ENCODE data around the gene NHERF1. TPM values are rescaled to one million over a fixed set of nuclear protein-coding genes. Genes with fewer than 3 reads are reported as not detected.

NHERF1 gene
- total and polyA plus RNA-seq, 2 of the 8 experiments (the other 6 are each of a cell fraction or from before 2014, with no cell fraction given), result 92.9 to 99.2 TPM

- no peak overlapping the region for H3K27ac ChIP-seq (ENCODE audit: low read depth, low read length)
- H3K4me2 ChIP-seq (ENCODE audit: insufficient read depth in 1 of 2, low read depth in 2 of 2, low read length in 2 of 2), result no peak overlapping the region
- H3K79me1 ChIP-seq (ENCODE audit: low read depth, low read length), result no peaks in the 10 kb centered on the region
- H4K20me1 ChIP-seq (replicated peaks in 1 of 2; ENCODE audit: control insufficient read depth in 1 of 2, insufficient read depth in 2 of 2, low read length in 2 of 2), result peaks cover 0 to 16% of the 10 kb centered on the region in 2 experiments
- H3K4me3 ChIP-seq (ENCODE audit: extremely low read depth in 1 of 4, insufficient read depth in 2 of 4, low read depth in 3 of 4, low read length in 4 of 4), result no peak overlapping the region
- H2BK12ac ChIP-seq (ENCODE audit: low read depth, low read length), result no peak overlapping the region
- TF ChIP-seq CBX8 (IDR thresholded peaks at IDR 0.05; ENCODE audit: borderline replicate concordance, low read depth, low read length), result no peak
- TF ChIP-seq PHF8 (conservative IDR thresholded peaks at IDR 0.05; ENCODE audit: low read depth, low read length), result no peak
- TF ChIP-seq SIX5 (IDR thresholded peaks at IDR 0.05; ENCODE audit: low read depth, low read length), result no peak
- no peak overlapping the region for H4K91ac ChIP-seq (replicated peaks; ENCODE audit: insufficient read length, low read length)
- H3K23ac ChIP-seq (ENCODE audit: insufficient read length), result no peak overlapping the region
- H3K14ac ChIP-seq (ENCODE audit: insufficient read length), result no peak overlapping the region
- H2BK120ac ChIP-seq (replicated peaks; ENCODE audit: low read depth, low read length), result no peak overlapping the region
- H4K5ac ChIP-seq (ENCODE audit: insufficient read length, low read depth, low read length), result no peak overlapping the region
- no peaks in the 10 kb centered on the region for H3K9me3 ChIP-seq (ENCODE audit: insufficient read depth in 2 of 2, low read depth in 1 of 2, low read length in 1 of 2)
- H3K23me2 ChIP-seq (ENCODE audit: low read depth, low read length), result no peaks in the 10 kb centered on the region
- H3K56ac ChIP-seq (replicated peaks; ENCODE audit: insufficient read length, low read depth, low read length), result no peak overlapping the region
- no peak overlapping the region for H3K4ac ChIP-seq (replicated peaks; ENCODE audit: insufficient read length, low read depth, low read length)
- ChIA-PET CTCF (ENCODE audit: partially characterized antibody) (interaction anchor here (2.4 to 99.6 kb wide), 2 partner anchors 13 to 46 kb away, joined by 9 to 2981 read pairs; partner anchors contain the start of genes FDXR and GRIN2C), POLR2A (ENCODE audit: partially characterized antibody) (no interaction called here)
- DNase-seq (ENCODE audit: low read depth in 1 of 2, low spot score in 2 of 2) (no peak), FAIRE-seq (no peak)
- no peak overlapping the region for H2BK5ac ChIP-seq (ENCODE audit: low read depth, low read length)
- WGBS, 2 experiments (ENCODE audit: extremely low coverage in 1 of 2, insufficient coverage in 1 of 2, insufficient read length in 1 of 2, insufficient replicate concordance in 2 of 2, low coverage in 1 of 2, low lambda C conversion rate in 2 of 2, missing lambda C conversion rate in 1 of 2), result 81% methylated on average over 4 of the region's 4 CpGs; no CpG with 5 or more reads in 1 of the 2 experiments
- no peaks in the 10 kb centered on the region for H3K4me1 ChIP-seq (replicated peaks in 1 of 4; ENCODE audit: control insufficient read depth in 3 of 4, insufficient read depth in 4 of 4, low read length in 3 of 4)
- H3K18ac ChIP-seq (ENCODE audit: extremely low read depth, low read length), result no peak overlapping the region
- no peaks in the 10 kb centered on the region for H3K27me3 ChIP-seq (replicated peaks in 1 of 4; ENCODE audit: control insufficient read depth in 3 of 4, extremely low read depth in 1 of 4, insufficient read depth in 3 of 4, low read length in 3 of 4)
- no peaks in the 10 kb centered on the region for H3K79me2 ChIP-seq (ENCODE audit: control insufficient read depth in 1 of 2, insufficient read depth in 2 of 2, low read length in 2 of 2)
- H3K36me3 ChIP-seq (ENCODE audit: control insufficient read depth in 2 of 4, insufficient read depth in 4 of 4, low read length in 3 of 4), result peaks cover 0 to 29% (median 6%) of the 10 kb centered on the region in 4 experiments; a peak in 6 of 8 replicates
- H2AK5ac ChIP-seq (ENCODE audit: low read depth, low read length), result no peak overlapping the region
- no peak overlapping the region for H3K9ac ChIP-seq (replicated peaks in 1 of 4; ENCODE audit: extremely low read depth in 1 of 4, low read depth in 3 of 4, low read length in 3 of 4)
- H4K8ac ChIP-seq (ENCODE audit: extremely low read depth, insufficient read depth, low read length), result no peak overlapping the region
- H2BK20ac ChIP-seq (ENCODE audit: low read length), result no peak overlapping the region
- H2AFZ ChIP-seq (ENCODE audit: low read length), result no peak overlapping the region
- no peak overlapping the region for H2BK15ac ChIP-seq (ENCODE audit: low read length)
Measured at GRCh38 chr17:74797824-74798223, 49.4 kb downstream of the NHERF1 start.

Data from H1 (cell line).